UCSD-AML1 (cell line): ENCODE data around the gene DZIP1L.

Source experiments
- DNase-seq: peaks from one replicate; lab custom pipeline; 2025; ENCODE audit not compliant: unreplicated experiment; lab: John Stamatoyannopoulos, UW

DZIP1L gene

DNA sequence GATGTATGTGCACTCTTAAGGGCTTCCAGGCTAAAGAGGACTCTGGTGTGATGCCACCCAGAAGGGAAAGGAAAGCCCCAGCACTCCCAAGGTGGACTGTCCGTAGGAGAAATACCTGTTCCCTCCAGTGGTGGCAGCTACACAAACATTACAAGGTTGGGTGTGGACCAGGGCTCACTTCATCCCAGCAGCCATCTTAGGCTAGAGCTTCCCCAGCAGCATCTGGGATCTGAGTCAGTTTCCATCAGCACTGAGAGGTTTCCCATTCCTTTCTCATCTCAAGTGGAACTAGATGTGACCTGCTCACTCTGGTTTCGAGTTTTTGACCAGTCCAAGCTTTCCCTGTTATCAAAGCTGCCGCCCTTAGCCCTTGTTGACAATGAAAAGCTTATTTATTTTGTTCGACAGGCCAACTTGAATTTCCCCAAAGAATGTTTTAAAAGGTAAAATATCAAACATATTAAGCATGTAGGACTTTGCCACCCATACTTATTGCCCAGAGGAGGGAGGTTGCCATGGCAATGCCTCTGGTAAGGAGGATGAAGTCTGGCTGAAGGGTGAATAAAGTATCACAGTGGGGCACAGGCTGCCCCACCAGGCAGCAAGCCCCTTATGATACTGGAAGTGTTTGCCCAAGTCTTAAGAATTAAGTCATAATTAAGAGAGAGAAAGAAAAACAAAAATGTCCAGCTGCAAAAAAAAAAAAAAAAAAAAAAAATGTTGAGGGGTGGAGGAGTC is 76.5 kb downstream of the DZIP1L start:
- no peak for DNase-seq

DNA sequence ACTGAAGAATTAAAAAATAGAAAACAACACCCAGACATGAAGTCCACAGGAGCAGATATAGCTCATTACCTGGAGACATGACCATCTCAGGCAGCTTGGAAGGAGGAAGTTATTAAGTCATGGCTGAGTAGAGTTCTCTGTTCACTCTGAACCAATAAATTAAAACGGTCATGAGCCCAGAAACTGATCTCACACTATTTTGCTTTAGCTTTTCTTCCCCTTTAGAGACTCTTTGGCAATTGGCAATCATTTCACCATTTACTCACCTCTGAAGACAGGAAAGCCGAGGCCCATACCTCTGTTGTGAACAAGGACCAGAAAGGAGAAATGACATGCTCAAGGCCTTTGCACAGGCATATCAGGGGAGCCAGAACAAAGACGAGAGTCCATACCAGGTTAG is 78.8 kb downstream of the DZIP1L start:
- no peak for DNase-seq

- DNase-seq: no peak
Measured at GRCh38 chr3:138034918-138035317, 80.5 kb downstream of the DZIP1L start.

- DNase-seq: no peak
Measured at GRCh38 chr3:138033202-138033691, 82.2 kb downstream of the DZIP1L start.

- DNase-seq: no peak
Measured at GRCh38 chr3:138032567-138032966, 82.8 kb downstream of the DZIP1L start.

GRCh38 chr3:138031536-138031935 is 83.9 kb downstream of the DZIP1L start:
- DNase-seq: no peak

DNA sequence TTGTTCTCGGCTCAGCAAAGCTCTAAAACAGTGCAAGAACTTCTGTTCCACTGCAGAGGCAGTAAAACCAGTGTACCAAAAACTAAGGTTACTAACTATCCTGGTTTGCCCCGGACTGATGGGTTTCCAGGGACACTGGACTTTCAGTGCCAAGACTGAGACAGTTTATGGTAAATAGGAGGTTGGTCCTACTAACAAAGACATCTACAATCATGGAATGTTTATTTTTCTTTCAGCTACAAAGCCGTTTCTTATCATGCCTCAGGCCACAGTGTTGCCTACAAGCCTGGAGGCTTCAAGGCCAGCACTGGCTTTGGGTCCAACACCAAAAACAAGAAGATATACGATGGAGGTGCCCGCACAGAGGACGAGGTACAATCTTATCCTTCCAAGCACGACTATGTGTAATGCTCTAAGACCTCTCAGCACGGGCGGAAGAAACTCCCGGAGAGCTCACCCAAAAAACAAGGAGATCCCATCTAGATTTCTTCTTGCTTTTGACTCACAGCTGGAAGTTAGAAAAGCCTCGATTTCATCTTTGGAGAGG is 84.6 kb downstream of the DZIP1L start:
- DNase-seq: no peak

DNA sequence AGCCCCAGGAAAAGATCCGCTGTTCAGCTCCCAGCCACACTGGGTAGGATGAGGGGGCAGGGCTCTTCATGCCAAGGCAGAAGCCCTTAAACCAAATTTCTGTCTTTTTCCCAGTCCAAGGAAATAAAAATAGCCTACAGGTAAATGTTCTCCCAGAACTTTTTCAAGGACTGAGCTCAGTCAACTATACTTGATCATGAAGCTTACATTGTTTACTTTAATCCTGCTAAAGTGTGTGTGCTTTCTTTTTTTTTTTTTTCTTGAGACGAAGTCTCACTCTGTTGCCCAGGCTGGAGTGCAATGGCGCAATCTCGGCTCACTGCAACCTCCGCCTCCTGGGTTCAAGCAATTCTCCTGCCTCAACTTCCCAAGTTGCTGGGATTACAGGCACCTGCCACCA is 87.6 kb downstream of the DZIP1L start:
- no peak for DNase-seq

GRCh38 chr3:138025553-138025952 is 89.9 kb downstream of the DZIP1L start:
- DNase-seq: no peak

GRCh38 chr3:138023754-138024153 is 91.7 kb downstream of the DZIP1L start:
- DNase-seq: no peak

DNA sequence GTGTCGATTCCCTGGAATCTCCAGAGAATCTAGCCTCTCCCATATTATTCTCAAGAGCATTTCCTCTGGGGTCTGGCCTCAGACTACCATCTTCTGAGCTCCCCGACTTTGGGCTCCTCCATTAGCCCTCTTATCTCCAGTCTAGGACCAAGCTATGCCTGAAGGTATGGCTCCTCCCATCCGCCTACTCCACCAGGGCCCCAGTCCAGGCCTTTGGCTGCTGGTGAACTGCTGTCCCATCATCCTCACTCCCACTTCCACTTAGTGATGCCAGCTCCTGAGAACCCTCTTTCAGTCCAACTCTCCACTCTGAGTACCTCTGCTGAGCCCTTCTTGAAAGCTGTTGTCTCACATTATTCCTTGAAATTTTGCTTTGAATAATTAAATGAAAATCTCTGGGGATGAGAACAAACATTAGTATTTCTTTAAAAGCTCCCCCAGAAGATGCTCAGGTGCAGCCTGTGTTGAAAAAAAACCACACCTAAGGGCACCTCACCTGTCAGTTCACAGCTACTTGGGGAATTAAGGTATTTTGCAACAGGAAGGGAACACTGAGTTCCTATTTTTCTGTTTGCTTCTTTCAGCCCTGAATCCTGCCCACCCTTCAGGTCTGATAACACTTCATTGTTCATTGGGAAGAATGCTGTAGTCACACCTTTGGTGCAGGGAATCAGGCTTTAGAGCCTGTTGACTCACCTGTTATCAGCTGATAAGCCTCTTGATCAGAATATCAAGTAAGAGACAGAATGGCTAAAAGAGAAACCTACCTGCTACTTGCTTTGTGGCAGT is 95.9 kb downstream of the DZIP1L start:
- no peak for DNase-seq

DNA sequence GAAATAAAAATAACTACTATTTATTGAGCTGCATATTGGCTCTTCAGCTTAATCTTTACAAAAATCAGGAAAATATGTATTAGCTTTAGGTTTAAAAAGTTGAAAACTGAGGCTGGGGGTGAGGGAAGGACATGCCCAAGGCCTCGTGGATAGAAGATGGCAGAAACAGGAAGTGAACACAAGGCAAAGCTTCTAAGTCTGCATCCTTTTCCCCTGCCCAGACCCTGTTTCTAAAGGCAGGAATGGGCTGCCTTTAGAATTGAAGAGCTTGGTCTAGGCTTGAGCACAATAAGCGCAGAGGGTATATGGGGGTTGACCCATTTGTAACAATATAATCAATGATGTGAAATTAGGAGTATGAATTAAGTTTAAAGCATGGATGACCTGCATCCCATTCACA is 99.3 kb downstream of the DZIP1L start:
- no peak for DNase-seq

DNA sequence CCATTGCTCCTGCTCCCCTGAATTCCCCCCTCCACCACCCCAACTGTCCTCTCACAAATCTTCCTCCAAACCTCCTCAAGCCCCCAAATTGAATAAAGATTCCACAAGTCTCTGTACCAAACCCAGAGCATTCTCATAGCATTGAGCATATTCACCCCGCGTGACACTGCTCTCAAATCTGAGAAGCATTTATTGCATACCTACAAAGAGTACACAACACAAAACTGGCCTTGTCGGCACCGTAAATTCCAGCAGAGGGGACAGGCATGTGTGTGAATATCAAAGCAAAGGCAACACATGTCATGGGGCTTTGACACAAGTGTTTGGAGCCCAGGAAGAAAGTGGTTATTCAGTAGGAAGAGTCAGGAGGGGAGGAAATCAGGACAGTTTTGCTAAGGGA is 102.9 kb downstream of the DZIP1L start:
- no peak for DNase-seq
